NCI-H524 treated with DMSO at 0.1 percent for 48 hours (cell line): Measurements from ENCODE around the gene PDLIM5.
"Not testable (repeated sequence)": the region's sequence is repeated elsewhere in the genome, so short reads cannot be mapped to it uniquely, and the experiment has no call there.

Source experiments
- DNase-seq: peaks from one replicate; lab custom pipeline; 2025; lab: John Stamatoyannopoulos, UW

The PDLIM5 gene

GRCh38 chr4:94528792-94529451, 77.2 kb downstream of the PDLIM5 start:
- DNase-seq, result no peak

GRCh38 chr4:94530073-94530472, 78.3 kb downstream of the PDLIM5 start:
- no peak for DNase-seq

GRCh38 chr4:94531991-94532789, 80.4 kb downstream of the PDLIM5 start:
- DNase-seq, result no peak

- DNase-seq, result no peak
These were observed 81.9 kb downstream of the PDLIM5 start for GRCh38 chr4:94533405-94534223.

GRCh38 chr4:94534401-94535312, 82.9 kb downstream of the PDLIM5 start:
- DNase-seq, result no peak

GRCh38 chr4:94536049-94536448, 84.3 kb downstream of the PDLIM5 start:
- peak; percentile 57 for DNase-seq

GRCh38 chr4:94536649-94537469, 85.1 kb downstream of the PDLIM5 start:
- DNase-seq, result no peak

GRCh38 chr4:94537921-94538628, 86.3 kb downstream of the PDLIM5 start:
- no peak for DNase-seq

- no peak for DNase-seq
These were observed 88.7 kb downstream of the PDLIM5 start for GRCh38 chr4:94540476-94540875.

- DNase-seq, result no peak
These were observed 93.1 kb downstream of the PDLIM5 start for GRCh38 chr4:94544811-94545210.

GRCh38 chr4:94545296-94545695, 93.6 kb downstream of the PDLIM5 start:
- no peak for DNase-seq

- no peak for DNase-seq
These were observed 95.2 kb downstream of the PDLIM5 start for GRCh38 chr4:94546949-94547348.

- DNase-seq, result no peak
These were observed 96.8 kb downstream of the PDLIM5 start for GRCh38 chr4:94548571-94548970.

GRCh38 chr4:94550352-94550751, 98.6 kb downstream of the PDLIM5 start:
- DNase-seq, result no peak

GRCh38 chr4:94550851-94551250, 99.1 kb downstream of the PDLIM5 start:
- DNase-seq, result no peak

- DNase-seq, result no peak
These were observed 100.2 kb downstream of the PDLIM5 start for GRCh38 chr4:94551643-94552564.

- not testable (repeated sequence) for DNase-seq
These were observed 104.3 kb downstream of the PDLIM5 start for GRCh38 chr4:94556047-94556446.

GRCh38 chr4:94557632-94558031, 105.9 kb downstream of the PDLIM5 start:
- DNase-seq, result not testable (repeated sequence)

- DNase-seq, result no peak
These were observed 106.7 kb downstream of the PDLIM5 start for GRCh38 chr4:94558392-94558904.
